Fibroblast of peridontal ligament (primary cell): ENCODE data around the gene DNPEP.

Source experiments
- DNase-seq: peaks from one replicate; pipeline ENCODE4 v3.0.0-alpha.2; 2010; ENCODE audit errors: extremely low read depth

The DNPEP gene

GRCh38 chr2:219362072-219362471 lies 25.6 kb downstream of the DNPEP start:
- no peak for DNase-seq

DNA sequence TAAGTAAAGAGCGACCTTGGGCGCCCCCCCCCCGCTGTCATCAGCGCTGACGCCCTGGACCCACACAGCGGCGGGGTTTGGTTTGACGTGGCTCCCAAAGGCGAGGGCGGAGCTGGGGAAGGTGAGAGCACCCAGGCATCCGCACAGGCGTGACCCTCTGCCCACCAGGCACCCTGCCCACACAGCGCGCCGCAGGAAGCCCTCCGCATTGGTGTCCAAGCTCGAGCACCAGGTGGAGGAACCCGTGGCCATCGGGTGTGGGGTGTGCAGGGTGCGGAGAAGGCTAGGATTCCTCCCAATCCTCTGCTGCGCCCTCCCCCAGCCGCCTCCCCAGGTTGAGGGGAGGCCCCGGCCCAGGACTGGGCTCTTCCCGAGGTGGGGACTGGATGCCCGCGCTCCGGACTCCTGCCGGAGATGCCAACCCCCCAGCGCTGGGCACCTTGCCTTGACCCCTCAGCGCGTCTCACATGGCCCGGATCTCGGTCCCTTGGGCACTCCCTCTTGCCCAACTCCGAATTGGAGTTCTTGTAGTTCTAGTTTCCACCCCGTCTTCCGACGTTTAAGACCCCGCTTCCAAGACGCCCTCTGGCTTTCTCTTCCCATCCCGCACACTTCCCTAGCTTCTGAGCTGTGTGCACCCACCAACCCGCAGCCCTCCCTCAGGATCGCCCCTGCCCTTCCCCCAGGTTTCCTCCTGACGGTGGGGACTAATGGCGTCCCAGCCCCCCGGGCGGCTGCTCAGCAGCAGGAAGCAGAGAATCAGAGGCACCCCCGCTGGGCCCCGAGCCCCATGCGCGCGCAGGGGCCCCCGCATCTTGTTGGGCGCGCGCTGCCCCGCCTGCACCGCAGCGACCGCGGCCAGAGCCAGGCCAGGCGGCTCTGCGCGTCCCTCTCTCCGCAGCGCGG lies 29.3 kb downstream of the DNPEP start:
- DNase-seq, result no peak

- no peak for DNase-seq
These were observed 30.9 kb downstream of the DNPEP start for GRCh38 chr2:219356834-219357233.

DNA sequence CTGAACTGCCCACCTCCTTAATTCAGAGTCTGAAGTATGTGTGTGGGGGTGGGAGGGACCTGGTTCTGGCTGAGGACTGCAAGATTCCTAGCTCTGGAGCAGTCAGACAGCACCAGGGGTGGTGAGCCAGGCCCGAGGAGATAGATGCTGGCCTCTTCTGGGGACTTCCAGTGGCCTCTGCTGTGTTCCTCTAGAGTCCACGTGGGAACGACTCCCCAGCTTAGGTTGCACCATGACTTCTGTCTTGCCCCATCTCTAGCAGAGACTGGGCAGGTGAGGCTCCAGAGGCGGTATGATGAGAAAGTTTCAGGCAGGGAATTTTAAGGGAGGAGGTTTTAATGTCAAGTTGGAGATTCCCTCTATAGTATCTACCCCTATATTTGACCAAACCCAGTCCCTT lies 33.1 kb downstream of the DNPEP start:
- DNase-seq, result no peak

DNA sequence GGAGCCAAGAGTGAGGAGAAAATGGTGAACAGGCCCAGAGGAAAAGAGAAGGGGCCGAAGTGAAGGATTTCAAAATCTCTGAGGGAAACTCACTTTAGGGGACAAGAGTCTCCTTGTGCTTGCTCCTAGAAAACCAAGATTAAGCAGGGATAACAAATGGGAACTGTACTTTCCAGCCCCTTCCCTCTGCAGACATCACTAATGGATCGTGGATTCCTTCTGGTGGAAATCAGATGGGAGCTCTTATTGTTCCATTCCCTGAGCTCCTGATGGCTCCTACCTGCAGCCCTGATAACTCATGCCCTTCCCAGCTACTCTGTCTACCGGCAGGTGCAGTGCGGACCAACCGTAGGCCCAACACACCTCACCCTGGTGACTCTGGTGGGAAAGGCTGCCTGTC lies 34.6 kb downstream of the DNPEP start:
- no peak for DNase-seq

- peak; percentile 69 for DNase-seq
These were observed 35.2 kb downstream of the DNPEP start for GRCh38 chr2:219352448-219353023.

DNA sequence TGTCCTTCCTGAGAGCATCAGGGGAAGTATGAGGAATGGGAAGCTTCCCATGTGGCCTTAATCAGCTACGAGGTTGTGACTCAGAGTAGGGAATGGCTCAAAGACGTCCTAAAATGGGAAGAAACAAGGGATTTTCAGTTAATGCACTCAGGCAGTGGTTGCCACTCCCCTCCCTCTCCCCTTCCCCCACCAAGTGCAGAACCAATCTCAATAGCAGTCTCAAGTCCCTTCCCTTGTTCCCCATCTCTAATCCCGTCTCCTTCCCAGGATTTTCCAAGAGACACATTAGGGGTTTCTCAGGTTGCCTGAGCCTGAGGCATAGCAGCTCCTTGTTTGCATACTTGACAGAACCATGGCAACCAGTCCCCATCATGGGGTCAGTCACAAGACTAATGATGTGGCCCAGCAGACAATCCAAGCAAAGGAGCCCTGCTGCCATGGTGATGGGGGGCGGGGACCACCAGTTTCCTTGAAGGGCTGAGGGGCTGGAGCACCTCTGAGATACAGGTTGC lies 36.9 kb downstream of the DNPEP start:
- DNase-seq, result peak; percentile 91

GRCh38 chr2:219350215-219350614 lies 37.5 kb downstream of the DNPEP start:
- DNase-seq, result no peak

- peak; percentile 31 for DNase-seq
These were observed 42.8 kb downstream of the DNPEP start for GRCh38 chr2:219344751-219345430.

GRCh38 chr2:219335373-219335786 lies 52.3 kb downstream of the DNPEP start:
- no peak for DNase-seq

- DNase-seq, result no peak
These were observed 53.6 kb downstream of the DNPEP start for GRCh38 chr2:219334076-219334475.

DNA sequence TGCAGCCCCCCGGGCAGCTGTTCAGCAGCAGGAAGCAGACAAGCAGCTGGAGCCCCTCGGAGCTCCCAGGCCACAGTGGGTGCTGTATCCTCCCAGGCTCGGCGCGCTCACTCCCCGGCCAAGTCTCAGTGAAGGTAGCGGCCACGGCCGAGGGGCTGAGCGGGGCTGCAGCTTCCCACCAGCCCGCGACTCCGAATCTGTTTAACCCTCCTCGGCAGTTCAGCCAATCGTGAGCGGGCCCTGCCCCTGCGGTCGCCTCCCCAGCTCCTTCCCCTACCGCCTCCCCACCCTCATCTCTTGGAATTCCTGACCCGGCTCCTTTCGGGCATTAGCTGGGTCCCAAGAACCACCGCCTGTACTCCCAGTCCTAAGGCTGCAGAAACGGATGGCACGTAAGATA lies 55.2 kb downstream of the DNPEP start, which contains the start of gene RESP18:
RESP18 (minus strand) TSS at position 203 of the 400 bp plus-strand sequence.
- no peak for DNase-seq

DNA sequence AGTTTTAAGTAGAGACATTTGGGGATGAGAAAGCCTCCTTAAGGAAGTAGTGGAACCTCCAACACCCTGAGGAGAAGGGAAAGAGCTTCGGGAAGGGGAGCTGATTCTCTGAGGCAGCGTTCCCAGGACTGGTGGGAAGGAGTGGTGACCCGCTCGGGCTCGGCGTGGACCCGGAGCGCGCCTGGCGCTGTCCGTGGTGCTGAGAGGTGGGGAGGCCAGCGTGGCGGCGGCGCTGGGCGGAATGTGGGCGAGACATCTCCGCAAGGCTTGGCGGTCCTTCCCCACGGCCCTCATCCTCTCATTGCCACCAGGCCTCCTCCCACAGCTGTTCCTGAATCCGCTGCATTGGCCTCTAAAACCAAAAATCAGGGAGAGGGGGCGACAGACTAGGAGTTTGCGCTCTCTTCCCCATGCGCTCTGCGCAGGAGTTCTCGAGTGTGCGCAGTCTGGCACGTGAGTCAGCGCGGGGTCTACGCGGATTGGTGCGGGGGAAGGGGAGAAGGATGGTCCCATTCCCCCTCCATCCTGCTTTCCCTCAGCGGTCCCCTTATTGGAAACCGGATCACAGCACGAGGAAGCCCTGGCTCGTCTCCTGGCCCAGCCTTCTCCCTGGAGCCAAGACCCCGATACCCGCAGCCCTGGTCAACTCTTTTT lies 56.0 kb downstream of the DNPEP start:
- no peak for DNase-seq

DNA sequence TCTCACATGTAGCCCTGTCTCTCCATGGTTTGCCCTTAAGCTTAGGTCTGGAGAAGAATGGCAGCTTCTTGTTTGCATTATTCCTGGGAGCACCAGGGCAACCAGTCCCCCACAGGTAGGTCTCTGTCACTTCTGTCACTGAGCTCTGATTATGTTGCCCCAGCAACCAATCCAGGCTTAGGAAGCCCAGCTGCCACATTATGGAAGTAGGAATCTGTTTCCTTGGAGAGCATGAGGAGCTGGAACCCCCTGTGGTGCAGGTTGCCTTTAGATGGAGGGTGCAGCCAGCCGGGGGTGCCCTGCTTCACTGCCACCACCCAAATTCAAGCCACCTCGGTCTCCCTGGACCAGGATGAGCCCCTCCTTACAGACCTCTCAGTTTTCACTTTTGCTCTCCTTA lies 60.0 kb downstream of the DNPEP start:
- no peak for DNase-seq

GRCh38 chr2:219325657-219326315 lies 61.9 kb downstream of the DNPEP start:
- no peak for DNase-seq

DNA sequence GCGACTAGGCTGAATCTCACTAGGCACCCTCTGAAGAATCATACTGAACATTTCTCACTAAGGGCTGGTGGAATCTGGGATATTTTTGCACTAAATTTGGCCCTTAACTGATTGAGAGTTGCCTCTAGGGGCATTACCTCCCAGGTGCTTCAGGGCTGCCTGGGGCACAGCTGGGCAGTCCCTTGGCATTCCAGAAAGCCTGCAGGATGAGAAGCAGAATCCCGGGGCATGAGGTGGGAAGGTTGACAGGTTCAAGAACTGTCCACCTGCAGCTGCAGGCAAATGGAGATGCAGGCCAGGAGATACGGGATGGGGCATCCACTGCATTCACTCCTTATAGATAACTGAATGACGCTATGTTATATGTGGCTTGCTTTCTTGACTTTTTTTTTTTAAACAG lies 62.6 kb downstream of the DNPEP start:
- no peak for DNase-seq

DNA sequence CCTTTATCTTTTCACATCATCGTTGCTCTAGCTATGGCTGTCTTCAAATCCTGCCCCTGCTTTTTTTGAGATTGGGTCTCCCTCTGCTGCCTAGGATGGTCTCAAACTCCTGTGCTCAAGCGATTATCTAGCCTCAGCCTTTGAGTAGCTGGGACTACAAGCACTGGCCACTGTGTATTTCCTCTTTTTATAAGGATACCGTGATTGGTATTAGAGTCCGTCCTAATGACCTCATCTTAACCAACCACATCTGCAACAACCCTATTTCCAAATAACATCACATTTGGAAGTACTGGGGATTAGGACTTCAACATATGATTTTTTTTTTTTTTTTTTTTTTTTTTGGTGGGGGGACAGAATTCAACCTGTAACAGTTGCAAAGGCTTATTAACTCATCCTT lies 64.3 kb downstream of the DNPEP start:
- DNase-seq, result no peak
